IPS-11a (cell line): ENCODE data around the gene BARX2.
A peak's percentile ranks its signal among the peaks of the same experiment; 100 is the strongest.
"Not testable (repeated sequence)": the region's sequence is repeated elsewhere in the genome, so short reads cannot be mapped to it uniquely, and the experiment has no call there.

ENCODE experiments used
- H3K4me3 ChIP-seq: one replicate; pipeline ENCODE4 v1.5.1; 2013; ENCODE audit warnings: low read depth, low read length, control low read depth

Gene BARX2, protein sequence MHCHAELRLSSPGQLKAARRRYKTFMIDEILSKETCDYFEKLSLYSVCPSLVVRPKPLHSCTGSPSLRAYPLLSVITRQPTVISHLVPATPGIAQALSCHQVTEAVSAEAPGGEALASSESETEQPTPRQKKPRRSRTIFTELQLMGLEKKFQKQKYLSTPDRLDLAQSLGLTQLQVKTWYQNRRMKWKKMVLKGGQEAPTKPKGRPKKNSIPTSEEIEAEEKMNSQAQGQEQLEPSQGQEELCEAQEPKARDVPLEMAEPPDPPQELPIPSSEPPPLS

DNA sequence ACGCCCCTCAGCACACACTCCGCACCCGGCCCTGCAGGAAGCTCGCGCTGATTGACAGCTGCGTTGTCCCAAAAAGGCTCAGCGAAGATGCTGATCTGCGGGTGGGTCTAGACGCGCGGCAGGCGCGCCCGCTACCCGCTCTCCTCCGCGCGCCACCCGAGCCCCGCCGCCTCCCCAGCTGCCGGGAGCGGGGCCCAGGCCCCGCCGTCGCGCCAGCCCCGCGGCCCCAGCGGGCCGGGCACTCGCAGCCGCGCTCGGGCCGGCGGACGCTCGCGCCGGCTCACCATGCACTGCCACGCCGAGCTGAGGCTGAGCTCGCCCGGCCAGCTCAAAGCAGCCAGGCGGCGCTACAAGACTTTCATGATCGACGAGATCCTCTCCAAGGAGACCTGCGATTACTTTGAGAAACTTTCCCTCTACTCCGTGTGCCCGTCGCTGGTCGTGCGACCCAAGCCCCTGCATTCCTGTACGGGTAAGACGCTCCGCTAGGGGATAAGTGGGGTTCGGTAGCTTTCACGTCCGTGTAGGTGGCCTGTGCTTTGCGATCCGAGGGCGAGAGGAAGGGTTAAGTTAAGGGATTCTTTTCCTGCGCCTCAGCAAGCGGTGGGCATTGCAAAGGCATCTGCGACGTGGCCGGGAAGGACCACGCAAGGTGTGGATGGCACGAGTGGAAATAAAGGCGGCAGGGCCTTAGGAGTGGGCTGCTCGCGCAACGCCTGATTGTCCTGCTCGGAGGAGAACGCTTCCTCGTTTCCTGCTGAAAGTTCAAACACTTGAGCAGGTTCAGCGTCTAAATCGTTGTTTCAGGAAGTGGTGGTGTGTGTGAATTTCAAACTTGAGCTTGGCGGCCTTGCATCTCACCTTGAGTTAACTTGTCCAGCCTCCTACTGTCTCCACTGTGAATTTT lies at the start of gene BARX2:
BARX2 (plus strand) TSS at position 98 of the 907 bp plus-strand sequence; CDS start at position 286, 188 bp downstream.
- H3K4me3 ChIP-seq, result peak within 1 kb of the TSS; percentile 31

DNA sequence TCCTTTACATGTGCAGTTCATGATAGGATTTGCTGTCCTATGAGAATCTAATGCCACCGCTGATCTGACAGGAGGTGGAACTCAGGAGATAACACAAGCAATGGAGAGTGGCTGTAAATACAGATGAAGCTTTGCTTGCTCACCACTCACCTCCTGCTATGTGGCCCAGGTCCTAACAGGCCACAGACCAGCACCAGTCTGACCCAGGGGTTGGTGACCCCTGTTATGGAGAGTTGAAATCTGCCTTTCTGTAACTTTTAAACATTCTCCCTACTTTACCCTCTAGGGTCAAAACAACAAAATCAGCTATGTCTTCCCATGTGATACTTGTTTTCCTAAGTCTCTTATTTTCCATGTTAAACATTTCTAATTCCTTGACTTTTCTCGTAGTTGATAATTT lies 48.7 kb upstream of the BARX2 start:
- H3K4me3 ChIP-seq, result no peak overlapping the region

DNA sequence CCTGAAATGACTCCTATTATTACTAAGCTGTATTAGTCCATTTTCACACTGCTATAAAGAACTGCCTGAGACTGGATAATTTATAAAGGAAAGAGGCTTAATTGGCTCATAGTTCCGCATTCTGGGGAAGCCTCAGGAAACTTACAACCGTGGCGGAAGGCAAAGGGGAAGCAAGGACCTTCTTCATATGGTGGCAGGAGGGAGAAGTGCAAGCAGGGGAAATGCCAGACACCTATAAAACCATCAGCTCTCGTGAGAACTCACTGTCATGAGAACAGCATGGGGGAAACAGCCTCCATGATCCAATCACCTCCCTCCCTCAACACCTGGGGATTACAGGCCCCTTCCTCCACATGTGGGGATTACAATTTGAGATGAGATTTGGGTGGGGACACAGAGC lies 47.9 kb upstream of the BARX2 start:
- not testable (repeated sequence) for H3K4me3 ChIP-seq

DNA sequence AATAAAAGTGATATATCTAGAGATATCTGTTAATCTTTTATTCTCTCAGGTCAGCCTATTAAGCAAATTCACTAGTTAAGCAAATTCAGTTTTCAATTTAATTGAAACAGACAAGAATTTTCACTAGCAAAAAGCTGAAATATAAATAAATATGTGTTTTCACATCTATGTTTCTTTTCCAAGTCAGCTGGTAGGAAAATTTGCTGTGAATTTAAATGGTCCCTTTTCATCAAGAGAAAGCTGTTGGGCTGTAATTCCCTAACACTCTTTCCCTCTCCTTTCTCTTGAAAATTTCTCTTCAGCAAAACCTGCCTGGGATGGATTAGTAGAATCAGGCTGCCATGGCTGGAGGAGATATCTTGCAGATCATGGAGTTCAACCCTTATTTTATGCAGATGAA lies 46.9 kb upstream of the BARX2 start:
- no peak overlapping the region for H3K4me3 ChIP-seq

DNA sequence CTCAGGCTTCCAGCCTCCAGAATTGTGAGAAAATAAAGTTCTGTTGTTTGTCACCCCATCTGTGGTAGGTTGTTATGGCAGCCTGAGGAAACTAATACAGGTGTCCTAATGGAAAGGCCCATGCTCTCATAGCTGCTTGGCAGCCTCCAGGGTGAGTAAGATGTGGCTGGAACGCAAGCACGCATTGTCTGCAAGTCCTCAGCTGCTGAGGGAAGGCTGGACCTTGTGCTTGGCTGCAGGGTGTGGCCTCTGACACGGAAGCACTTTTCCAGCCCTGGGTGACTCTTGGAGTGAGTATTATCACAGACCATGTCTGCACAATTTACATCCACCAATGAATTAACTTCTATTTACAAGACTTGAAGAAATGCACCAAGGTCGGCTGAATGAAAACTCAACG lies 44.4 kb upstream of the BARX2 start:
- H3K4me3 ChIP-seq, result no peak overlapping the region

DNA sequence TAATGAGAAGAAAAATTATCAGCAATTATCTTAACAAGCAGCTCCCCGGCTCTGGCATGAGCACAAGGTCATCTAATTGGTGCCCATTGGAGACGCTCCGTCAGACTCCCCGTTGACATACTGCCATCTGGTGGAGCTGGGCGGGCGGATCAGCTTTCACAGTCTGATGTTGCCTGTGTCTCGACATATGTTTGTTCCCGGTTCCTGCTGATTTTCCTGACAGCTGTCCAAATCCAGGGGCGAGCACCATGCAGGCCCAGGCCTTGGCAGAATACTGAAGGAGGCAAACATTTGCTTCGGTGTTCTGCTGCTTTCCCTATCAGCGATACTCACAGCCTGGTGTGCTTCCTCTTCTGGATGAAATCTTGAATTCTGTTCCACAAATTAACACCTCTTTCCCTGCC lies 43.8 kb upstream of the BARX2 start:
- no peak overlapping the region for H3K4me3 ChIP-seq

DNA sequence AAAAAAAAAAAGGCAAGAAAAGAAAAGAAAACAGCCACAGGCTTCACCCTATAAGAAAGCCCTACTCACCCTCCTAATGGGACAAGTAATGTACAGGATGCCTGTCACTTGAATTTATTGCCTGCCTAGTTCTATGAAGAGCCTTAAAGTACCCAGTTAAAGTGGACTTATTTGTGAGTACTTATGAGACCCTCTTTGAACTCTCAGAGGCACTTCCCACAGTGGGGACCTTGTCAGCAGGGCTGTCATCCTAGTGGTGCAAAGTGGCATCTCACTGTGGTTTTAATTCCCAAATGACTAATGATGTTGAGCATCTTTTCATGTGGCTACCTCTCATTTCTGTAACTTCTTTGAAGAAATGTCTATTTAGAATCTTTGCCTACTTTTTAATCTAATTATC lies 41.8 kb upstream of the BARX2 start:
- no peak overlapping the region for H3K4me3 ChIP-seq

DNA sequence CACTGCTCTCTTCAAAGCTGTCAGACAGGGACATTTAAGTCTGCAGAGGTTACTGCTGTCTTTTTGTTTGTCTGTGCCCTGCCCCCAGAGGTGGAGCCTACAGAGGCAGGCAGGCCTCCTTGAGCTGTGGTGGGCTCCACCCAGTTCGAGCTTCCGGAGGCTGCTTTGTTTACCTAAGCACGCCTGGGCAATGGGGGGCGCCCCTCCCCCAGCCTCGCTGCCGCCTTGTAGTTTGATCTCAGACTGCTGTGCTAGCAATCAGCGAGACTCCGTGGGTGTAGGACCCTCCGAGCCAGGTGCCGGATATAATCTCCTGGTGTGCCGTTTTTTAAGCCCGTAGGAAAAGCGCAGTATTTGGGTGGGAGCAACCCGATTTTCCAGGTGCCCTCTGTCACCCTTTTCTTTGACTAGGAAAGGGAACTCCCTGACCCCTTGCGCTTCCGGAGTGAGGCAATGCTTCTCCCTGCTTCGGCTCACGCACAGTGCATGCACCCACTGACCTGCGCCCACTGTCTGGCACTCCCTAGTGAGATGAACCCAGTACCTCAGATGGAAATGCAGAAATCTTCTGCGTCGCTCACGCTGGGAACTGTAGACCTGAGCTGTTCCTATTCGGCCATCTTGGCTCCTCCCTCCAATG lies 31.2 kb upstream of the BARX2 start:
- not testable (repeated sequence) for H3K4me3 ChIP-seq

DNA sequence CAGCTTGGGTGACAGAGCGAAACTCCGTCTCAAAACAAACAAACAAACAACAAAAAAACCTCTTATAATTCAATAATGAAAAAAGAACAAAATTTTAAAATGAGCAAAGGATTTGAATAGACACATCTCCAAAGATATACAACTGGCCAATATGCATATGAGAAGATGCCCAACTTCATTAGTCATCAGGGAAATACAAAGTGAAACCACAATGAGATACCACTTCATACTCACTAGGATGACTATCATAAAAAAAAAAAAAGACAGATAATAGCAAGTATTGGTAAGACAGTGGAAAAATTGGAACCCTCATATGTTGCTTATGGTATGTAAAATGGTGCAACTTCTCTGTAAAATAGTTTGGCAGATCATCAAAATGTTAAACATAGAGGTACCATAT lies 28.7 kb upstream of the BARX2 start:
- no peak overlapping the region for H3K4me3 ChIP-seq

DNA sequence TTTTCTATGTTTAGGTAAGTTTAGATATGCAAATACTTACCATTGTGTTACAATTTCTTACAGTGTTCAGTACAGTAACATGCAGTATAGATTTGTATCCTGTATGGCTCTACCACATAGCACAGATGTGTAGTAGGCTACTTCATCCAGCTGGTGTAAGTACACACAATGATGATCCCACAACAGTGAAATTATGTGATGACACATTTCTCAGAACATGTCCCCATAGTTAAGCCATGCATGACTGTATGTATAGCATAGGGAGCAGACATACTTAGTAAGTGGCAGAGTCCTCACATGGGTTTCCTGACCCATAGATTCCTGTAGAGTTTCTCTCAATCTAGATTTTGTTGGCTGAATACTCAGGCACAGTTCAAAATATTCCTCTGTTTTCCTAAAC lies 26.8 kb upstream of the BARX2 start:
- no peak overlapping the region for H3K4me3 ChIP-seq

DNA sequence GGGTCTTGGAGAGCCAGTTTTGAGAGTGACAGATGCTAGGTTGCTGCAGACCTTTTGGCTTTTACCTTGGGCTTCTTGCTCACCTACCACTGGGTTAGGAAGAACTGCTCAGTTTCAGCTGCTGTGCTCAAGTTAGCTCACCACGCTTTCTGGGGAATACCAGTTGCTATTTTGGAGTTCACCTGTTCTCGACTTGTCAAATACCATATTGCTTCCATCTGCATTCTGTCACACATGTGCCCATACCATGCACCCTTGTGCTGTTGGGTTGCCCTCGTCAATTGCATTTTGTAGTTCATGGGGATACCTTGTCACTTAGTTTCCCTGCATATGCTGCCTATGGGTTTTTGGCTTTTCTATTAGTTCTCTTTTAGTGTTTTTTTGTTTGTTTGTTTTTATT lies 23.0 kb upstream of the BARX2 start:
- H3K4me3 ChIP-seq, result no peak overlapping the region

DNA sequence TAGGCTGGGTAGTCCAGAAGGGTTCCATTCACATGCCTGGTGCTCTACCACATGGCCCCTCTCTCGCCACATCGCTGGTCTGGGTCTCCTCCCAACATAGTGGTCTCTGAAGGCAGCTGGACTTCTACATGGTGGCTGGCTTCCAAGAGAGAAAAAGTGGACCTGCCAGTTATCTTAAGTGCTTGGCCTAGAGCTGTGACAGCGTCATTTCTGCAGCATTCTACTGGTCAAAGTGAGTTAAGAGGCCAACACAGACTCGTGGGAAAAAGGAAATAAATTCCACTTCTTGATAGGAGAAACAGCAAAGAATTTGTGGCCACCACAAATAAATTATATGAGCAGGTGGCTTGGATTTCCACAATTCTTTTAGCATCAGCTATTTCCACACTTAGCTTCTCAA lies 21.0 kb upstream of the BARX2 start:
- H3K4me3 ChIP-seq, result no peak overlapping the region

DNA sequence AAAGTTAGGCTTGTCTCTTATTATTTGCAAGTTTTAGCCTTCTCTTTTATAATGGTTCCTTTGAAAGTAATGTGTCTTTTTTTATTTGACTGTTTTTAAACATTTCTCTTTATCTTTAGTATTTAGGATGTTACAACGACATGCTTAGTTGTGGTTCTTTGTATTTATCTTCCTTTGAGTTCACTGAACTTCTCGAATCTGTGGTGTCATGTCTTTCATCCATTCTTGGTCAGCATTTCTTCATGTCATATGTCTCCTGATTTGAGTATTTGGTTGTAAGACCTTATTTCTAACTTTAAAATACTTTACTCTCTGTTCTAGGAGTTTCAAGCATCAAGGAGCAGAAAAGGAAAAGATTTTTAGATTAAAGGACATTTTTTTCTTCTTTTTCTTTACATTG lies 15.9 kb upstream of the BARX2 start:
- H3K4me3 ChIP-seq, result no peak overlapping the region

DNA sequence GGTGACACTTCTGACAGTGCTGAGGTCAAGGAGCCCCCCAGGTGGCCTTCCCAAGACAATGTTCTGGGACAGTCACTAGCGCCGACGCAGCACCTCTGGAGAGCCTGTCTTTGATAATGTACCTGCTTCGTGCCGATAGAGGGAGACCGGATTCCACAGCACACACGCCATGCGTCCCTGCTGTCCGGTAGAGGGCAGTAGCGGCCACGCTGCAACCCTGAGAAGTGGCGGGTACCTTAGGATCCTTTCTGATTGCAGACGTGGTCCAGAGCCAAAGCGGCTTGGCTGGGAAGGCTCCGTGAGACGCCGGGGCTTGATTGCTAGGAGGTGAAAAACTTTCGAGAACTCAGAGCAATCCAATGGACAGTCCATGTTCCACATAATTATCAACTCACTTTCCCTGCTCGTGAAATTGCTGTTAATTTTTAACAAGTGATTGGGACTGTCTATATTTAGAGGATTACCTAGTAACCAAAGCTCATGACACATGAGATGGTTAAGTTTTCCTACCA lies 11.4 kb upstream of the BARX2 start:
- no peak overlapping the region for H3K4me3 ChIP-seq

DNA sequence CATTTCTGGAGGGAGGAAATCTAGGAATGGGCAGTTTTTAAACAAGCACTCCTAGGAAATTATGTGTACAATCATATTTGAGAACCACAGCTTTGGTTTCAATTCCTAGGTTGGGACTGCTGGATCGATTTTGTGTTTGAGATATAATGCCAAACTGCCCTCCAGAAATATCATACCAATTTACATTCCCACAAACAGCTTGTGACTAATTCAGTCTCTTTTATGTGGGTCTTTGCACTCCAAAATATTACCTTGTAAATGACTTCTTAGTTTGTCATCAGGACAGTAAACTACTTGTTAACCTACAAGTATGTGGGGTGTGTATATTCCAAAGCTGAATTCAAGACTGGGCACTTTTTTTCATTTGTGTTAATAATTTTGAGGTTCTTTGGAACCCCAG lies 9.8 kb upstream of the BARX2 start:
- no peak overlapping the region for H3K4me3 ChIP-seq

DNA sequence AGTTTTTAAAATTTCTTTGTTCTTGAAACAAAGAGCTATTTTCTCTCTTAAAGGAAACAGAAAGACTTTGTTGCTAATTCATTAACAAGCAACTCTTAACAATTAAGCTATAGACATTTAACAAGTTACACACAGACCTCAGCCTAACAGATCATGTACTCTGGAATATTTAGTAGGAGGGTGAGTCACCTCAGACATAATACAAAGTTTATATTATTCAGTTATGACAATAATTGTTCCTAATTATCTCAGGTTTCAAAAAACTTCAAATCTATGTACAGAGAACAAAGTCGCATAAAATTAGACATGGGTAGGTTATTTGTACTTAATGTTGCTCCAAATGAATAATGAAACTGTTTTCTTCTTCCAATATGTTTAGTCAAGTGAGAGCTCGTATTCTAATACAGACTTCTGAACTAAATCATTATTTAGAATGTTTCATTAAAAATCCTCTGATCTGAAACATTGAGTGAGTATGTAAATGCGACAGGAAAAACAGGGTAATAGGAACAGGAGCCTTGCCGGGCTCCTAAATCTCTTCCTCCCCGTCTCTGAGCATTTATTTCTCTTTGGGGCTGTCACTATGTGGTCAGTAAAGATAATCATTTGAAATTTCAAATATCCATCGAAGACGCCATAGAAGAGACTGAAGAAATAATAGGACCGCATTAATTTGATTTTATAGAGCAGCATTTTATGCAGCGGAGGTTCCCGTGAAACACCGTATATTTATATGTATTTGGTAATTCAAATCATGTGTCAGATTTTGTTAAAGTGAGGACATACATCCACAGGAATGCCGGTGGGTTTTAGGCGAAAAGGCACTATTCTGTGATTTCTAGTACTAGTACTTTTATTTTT lies 8.7 kb upstream of the BARX2 start:
- H3K4me3 ChIP-seq, result no peak overlapping the region

DNA sequence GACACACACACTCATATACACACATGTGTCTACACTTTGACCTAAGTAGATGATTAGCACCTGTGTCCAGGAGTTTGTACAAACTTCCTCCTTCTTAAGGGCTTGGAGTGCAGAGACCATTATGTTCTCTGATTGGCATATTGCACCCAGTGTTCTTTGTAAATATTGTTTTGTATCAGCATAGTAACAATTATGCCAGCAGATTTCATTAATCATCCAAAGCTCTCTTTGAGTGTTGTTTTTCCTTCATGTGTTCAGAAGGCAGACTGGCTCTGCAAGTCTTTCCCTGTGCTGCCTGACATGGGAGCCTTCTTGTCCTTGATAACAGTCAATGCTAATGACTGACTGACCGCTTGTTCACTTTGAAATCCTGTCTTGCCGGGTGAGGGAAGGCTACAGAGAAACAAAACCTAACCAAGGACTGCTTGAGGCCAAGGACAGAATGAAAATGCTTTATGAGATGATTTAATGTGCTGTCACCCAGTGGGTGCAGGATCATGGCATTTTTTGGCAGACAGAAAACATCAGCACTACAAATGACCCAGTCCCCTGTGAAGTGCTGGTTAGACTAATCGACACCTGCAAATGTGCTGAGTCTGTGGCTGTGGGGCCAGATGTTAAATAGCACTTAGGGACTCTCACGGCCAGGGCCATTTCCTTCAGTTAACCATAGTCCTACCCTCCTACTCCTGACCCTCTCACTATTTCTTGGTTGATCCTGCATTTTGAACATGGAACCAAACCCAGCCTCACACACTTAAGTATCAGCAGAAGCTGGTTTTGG lies 6.6 kb upstream of the BARX2 start:
- H3K4me3 ChIP-seq, result no peak overlapping the region

DNA sequence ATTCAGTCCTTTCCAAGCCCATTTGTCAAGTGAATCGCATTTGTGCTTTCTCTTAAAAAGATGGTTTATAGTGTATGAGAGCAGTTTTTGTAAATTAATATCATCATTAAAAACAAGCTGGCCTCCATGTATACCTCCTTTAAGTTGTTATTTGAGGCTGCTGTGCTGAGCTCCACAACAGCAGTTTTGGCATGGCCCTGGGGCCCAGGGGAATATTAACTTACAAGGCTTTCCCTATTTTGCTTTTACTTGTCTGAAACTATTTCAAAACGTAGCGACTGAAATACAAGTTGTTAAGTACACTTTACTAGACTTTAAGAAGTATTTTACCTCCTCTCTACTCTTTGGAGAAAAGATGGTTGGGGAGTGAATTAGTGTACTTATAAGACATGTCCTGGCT lies 4.9 kb upstream of the BARX2 start:
- H3K4me3 ChIP-seq, result no peak overlapping the region

DNA sequence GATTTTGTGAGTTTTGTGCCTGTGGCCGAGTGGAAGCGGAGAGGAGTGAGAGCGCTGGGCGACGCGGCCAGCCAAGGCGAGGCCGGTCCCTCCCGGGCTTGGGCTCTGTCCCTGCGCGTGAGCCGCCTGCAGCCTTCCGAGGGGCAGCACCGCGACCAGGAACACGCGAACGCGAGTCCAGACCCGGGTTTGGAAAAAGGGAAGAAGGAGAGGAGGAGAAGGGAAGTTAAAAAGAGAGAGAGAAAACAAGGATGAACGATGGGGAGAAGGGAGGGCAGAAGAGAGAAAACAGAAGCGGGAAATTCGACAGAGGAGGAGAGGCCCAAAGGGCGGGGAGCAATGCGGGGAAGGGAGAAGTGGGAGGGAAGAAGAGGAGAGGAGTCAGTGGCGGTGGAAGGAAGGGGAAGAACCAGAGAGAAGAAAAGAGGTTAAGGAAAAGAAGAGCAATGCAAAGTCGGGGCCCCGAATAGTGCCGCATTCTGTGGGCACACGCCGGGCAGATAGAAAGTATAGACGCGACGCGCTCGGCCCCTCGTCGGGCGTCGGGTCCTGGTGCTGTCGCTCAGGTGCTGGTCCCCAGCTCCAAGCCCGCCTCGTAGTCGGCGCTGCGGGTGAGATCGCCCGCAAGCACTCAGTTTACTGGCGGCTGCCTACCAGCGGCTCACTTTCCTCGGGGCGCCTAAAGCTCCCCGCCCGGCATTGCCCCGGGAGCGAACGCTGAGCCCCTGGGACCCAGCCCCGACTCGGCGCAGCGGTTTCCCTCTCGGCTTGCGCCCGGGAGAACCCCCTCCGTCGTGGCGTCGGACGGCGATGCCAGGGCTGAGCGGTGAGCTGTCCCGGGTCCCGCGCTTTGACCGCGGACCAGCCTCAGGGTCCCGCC lies 2.8 kb upstream of the BARX2 start:
- H3K4me3 ChIP-seq, result peak overlapping the region; percentile 5
